ENCODE data around the gene ZNF3.

The ZNF3 gene

DNA sequence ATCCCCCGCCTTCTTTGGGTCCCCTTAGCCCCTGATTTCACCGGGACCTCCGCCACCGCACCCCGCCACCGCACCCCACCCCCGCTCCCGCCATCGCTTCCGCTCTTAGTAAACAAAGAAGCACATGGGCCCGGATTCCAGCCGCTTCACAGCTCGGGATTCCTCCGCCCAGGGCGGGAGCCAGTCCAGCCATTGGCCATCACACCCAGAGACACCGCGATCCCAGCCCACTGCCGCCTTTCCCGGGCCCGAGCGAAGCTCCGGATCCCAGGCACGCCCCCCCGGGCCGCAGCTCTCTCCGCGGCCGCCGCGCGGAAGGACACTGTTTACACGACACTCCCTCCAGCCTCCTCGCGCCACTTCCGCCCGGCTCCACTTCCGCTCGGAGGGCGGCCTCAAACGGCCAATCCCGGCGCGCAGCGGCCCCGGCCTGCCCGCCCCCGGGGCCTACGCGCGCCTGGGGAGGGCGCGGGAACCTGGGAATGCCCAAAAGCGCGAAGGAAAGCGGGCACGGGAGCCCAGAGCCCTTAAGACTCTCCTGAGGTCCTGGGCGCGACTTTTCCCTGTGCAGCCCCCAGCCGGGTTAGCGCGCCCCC, 19.0 kb upstream of the ZNF3 start:
- Mint-ChIP-seq H3K9me3 (no peaks in the 10 kb centered on the region), H3K4me1 (peaks cover 31% of the 10 kb centered on the region), H3K4me3 (peak overlapping the region; percentile 82), H3K27me3 (no peaks in the 10 kb centered on the region), H3K27ac (peak overlapping the region; percentile 97), H3K36me3 (peaks cover 30% of the 10 kb centered on the region)
- DNase-seq (ENCODE audit: low spot score in 2 of 2) (peak; percentile 89 to 93), ATAC-seq (ENCODE audit: low read depth) (peak; percentile 76)

DNA sequence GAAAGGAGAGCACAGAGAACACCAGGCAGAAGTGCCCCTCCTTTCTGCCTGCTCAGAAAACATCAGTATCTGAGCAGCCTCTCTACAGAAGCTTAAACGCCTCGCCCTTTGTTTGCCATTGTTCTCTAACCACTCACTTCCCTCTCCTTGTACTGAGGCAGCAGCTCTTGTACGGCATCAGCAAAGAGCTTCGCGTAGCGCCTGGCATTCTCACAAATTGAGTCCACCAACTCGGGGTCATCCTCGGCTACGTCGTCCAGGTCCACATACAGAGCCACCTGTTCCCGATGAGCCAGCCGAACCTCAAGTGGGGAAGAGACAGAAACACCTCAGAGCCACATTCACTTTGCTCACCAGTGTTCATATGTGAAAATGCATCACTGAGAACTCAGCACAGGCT, 17.9 kb upstream of the ZNF3 start:
- Mint-ChIP-seq H3K27me3 (no peaks in the 10 kb centered on the region), H3K27ac (peak overlapping the region; percentile 97)

DNA sequence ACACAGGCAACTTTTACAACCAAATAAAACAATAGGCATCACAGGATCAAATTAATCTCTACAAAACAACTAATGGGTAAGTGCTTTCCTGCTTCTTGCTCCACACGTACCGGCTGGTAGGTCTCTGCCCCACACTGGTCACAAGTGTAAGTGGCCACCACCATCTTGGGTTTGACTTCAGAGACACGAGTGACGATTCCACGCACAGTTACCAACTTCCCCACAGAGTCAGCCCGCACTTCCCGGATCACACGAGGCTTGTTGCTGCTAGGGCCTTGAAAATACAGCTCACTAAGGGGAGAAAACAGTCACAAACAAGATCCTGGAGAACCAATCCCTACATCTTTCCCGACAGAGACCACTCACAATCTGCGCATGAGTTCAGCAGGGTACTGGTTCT, 17.4 kb upstream of the ZNF3 start:
- peak overlapping the region; percentile 32 for H3K4me3 Mint-ChIP-seq
- peaks cover 31% of the 10 kb centered on the region for H3K4me1 Mint-ChIP-seq
- ATAC-seq (ENCODE audit: low read depth) (no peak), DNase-seq (ENCODE audit: low spot score in 2 of 2) (no peak)
- H3K9me3 Mint-ChIP-seq = no peaks in the 10 kb centered on the region
- H3K27me3 Mint-ChIP-seq = no peaks in the 10 kb centered on the region
- H3K36me3 Mint-ChIP-seq = peaks cover 31% of the 10 kb centered on the region
- peak overlapping the region; percentile 97 for H3K27ac Mint-ChIP-seq

More for the DNA sequence above, 17.9 kb upstream of the ZNF3 start:
- Mint-ChIP-seq H3K36me3 (peaks cover 30% of the 10 kb centered on the region), H3K4me1 (peaks cover 31% of the 10 kb centered on the region), H3K4me3 (peak overlapping the region; percentile 82), H3K9me3 (no peaks in the 10 kb centered on the region)
- DNase-seq (ENCODE audit: low spot score in 2 of 2) = no peak
- no peak for ATAC-seq (ENCODE audit: low read depth)

DNA sequence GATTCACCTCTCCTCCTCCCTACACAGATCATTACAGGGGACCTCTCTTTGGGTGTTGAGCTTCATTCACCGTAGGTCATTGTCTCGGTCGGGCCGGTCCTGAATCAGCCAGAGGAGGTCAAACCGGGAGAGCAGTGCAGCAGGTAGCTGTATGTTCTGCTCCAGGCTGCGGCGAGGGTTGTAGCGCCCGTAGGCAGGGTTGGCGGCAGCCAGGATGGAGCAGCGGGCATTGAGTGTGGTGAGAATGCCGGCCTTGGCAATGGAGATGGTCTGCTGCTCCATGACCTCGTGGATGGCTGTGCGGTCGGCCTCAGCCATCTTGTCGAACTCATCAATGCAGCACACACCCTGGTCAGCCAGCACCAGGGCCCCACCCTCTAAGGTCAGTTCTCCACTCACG, 14.2 kb upstream of the ZNF3 start:
- no peak overlapping the region for H3K27ac Mint-ChIP-seq
- H3K4me3 Mint-ChIP-seq = no peak overlapping the region
- no peak for DNase-seq (ENCODE audit: low spot score in 2 of 2)
- no peaks in the 10 kb centered on the region for H3K9me3 Mint-ChIP-seq
- no peak for ATAC-seq (ENCODE audit: low read depth)
- H3K36me3 Mint-ChIP-seq = peaks cover 44% of the 10 kb centered on the region
- H3K4me1 Mint-ChIP-seq = peaks cover 27% of the 10 kb centered on the region
- no peaks in the 10 kb centered on the region for H3K27me3 Mint-ChIP-seq

DNA sequence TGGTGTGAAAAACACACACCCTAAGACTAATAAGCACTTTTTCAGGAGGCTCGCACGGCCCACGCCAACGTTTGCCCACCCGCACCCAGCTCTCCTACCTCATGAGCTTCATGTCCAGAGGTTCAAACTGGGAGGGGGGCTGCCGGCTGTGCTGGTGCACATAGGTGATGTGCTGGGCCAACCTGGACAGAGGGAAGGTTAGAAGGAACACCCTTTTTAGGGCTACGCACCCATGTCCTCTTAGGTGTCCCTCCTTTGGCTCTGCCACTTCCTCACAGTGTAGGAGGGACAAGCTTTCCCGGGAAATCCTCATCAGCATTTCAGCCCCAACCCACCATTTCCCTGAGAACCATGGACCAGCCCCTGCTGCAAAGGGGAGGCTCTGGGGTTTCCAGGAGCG, 13.8 kb upstream of the ZNF3 start:
- Mint-ChIP-seq H3K27me3 (no peaks in the 10 kb centered on the region), H3K36me3 (peaks cover 47% of the 10 kb centered on the region), H3K27ac (no peak overlapping the region), H3K4me1 (peaks cover 30% of the 10 kb centered on the region), H3K9me3 (no peaks in the 10 kb centered on the region), H3K4me3 (no peak overlapping the region)
- DNase-seq (ENCODE audit: low spot score in 2 of 2) (no peak), ATAC-seq (ENCODE audit: low read depth) (no peak)

GRCh38 chr7:100093925-100094486, 12.5 kb upstream of the ZNF3 start:
- no peak for ATAC-seq (ENCODE audit: low read depth)
- no peak overlapping the region for H3K4me3 Mint-ChIP-seq
- no peak for DNase-seq (ENCODE audit: low spot score in 2 of 2)
- peaks cover 30% of the 10 kb centered on the region for H3K4me1 Mint-ChIP-seq
- no peaks in the 10 kb centered on the region for H3K9me3 Mint-ChIP-seq
- H3K27ac Mint-ChIP-seq = no peak overlapping the region
- H3K27me3 Mint-ChIP-seq = no peaks in the 10 kb centered on the region
- H3K36me3 Mint-ChIP-seq = peaks cover 43% of the 10 kb centered on the region

GRCh38 chr7:100093498-100093897, 12.0 kb upstream of the ZNF3 start:
- no peak for DNase-seq (ENCODE audit: low spot score in 2 of 2)
- Mint-ChIP-seq H3K36me3 (peaks cover 38% of the 10 kb centered on the region), H3K27me3 (no peaks in the 10 kb centered on the region), H3K4me3 (no peak overlapping the region), H3K27ac (no peak overlapping the region), H3K4me1 (peaks cover 25% of the 10 kb centered on the region), H3K9me3 (no peaks in the 10 kb centered on the region)
- no peak for ATAC-seq (ENCODE audit: low read depth)

DNA sequence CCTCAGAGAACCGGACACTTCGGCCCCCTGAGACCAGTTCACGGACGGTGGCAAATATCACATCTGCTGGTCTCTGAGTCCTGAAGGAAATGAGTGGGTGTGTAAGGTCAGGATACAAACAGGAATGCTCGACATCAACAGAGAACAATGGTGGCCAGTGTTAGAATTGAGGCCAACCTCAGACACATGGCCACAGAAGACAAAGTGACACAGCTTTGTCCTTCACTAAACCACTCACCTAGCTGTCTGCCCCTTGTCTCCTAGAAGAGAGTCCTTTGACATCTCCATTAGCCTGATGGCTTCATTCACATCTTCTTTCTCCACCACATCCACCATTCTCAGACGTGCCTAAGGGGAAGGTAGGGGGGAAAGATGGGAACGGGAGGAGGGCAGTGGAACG, 11.5 kb upstream of the ZNF3 start:
- Mint-ChIP-seq H3K27me3 (no peaks in the 10 kb centered on the region), H3K9me3 (no peaks in the 10 kb centered on the region), H3K36me3 (peaks cover 34% of the 10 kb centered on the region), H3K4me3 (no peak overlapping the region), H3K4me1 (peaks cover 21% of the 10 kb centered on the region), H3K27ac (no peak overlapping the region)
- DNase-seq (ENCODE audit: low spot score in 2 of 2) (no peak), ATAC-seq (ENCODE audit: low read depth) (no peak)

GRCh38 chr7:100091411-100092181, 10.1 kb upstream of the ZNF3 start:
- DNase-seq (ENCODE audit: low spot score in 2 of 2) (no peak), ATAC-seq (ENCODE audit: low read depth) (no peak)
- H3K4me1 Mint-ChIP-seq = peaks cover 17% of the 10 kb centered on the region
- H3K36me3 Mint-ChIP-seq = peaks cover 24% of the 10 kb centered on the region
- no peaks in the 10 kb centered on the region for H3K27me3 Mint-ChIP-seq
- H3K4me3 Mint-ChIP-seq = no peak overlapping the region
- H3K27ac Mint-ChIP-seq = peak overlapping the region; percentile 41
- H3K9me3 Mint-ChIP-seq = no peaks in the 10 kb centered on the region

DNA sequence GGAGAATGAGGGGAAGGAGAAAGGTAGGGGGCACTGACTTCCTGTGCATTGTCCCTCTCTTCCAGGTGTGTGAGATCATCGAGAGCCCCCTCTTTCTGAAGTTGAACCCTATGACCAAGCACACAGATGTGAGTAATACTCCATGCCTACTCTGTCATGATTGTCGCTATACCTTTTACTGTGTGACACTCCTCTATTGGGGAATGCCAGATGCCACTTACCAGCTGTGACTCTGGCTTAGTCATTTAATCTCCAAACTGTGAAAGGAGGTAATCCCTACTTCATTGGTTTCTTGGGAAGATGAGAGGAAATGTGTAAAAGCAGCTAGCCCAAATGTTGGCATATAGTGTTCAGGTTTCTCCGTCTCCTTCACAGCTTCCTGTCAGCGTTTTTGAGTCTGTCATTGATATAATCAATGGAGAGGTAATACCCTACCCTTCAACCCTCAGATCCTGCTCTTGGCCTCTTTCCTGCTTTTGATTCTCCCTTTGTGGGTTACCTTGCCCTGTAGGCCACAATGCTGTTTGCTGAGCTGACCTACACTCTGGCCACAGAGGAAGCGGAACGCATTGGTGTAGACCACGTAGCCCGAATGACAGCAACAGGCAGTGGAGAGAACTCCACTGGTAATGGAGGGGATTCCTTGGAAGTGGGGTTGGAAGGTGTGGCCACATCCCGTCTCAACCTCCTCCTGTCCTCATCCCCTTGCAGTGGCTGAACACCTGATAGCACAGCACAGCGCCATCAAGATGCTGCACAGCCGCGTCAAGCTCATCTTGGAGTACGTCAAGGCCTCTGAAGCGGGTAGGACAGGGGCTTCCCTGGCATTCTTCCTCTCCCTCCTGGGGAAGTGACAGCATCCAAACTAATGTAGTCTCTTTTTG, 9.2 kb upstream of the ZNF3 start:
- DNase-seq (ENCODE audit: low spot score in 2 of 2) = no peak
- peak overlapping the region; percentile 35 for H3K27ac Mint-ChIP-seq
- no peak overlapping the region for H3K4me3 Mint-ChIP-seq

GRCh38 chr7:100089458-100090196, 8.1 kb upstream of the ZNF3 start:
- no peak for ATAC-seq (ENCODE audit: low read depth)
- Mint-ChIP-seq H3K27me3 (no peaks in the 10 kb centered on the region), H3K4me3 (peak overlapping the region; percentile 90), H3K36me3 (peaks cover 19% of the 10 kb centered on the region), H3K27ac (peak overlapping the region; percentile 84), H3K4me1 (peaks cover 15% of the 10 kb centered on the region), H3K9me3 (no peaks in the 10 kb centered on the region)
- DNase-seq (ENCODE audit: low spot score in 2 of 2) = no peak

More for the DNA sequence above, 9.2 kb upstream of the ZNF3 start:
- Mint-ChIP-seq H3K36me3 (peaks cover 22% of the 10 kb centered on the region), H3K4me1 (peaks cover 15% of the 10 kb centered on the region), H3K27me3 (no peaks in the 10 kb centered on the region), H3K9me3 (no peaks in the 10 kb centered on the region)
- no peak for ATAC-seq (ENCODE audit: low read depth)

- DNase-seq (ENCODE audit: low spot score in 2 of 2) = peak; percentile 81 to 84
Observed at GRCh38 chr7:100088621-100089457, 7.3 kb upstream of the ZNF3 start, which contains the start of gene COPS6. Gene COPS6, plus strand, starts transcription at chr7:100088969. Its CDS starts 22 bp downstream, at chr7:100088991.

More at GRCh38 chr7:100088621-100089457, 7.3 kb upstream of the ZNF3 start, which contains the start of gene COPS6:
- peak within 1 kb of the TSS; percentile 90 for H3K4me3 Mint-ChIP-seq
- no peaks in the 10 kb centered on the region for H3K27me3 Mint-ChIP-seq
- no peaks in the 10 kb centered on the region for H3K9me3 Mint-ChIP-seq
- H3K27ac Mint-ChIP-seq = peak within 1 kb of the TSS; percentile 84
- H3K4me1 Mint-ChIP-seq = peaks cover 15% of the 10 kb centered on the region
- peak; percentile 90 for ATAC-seq (ENCODE audit: low read depth)
- peaks cover 18% of the 10 kb centered on the region for H3K36me3 Mint-ChIP-seq

All from memory B cell (primary cell).